WTC11 (cell line): ENCODE measurements around the gene OR2L8. TPM values are rescaled to one million over a fixed set of nuclear protein-coding genes. Genes with fewer than 3 reads are reported as not detected.

Source experiments
- ATAC-seq: fragments of 200-7000 bp; cut with Tn5 transposase; 2 replicates; pipeline ENCODE4 v1.10.0; 2021; ENCODE audit warnings: mild to moderate bottlenecking, moderate library complexity
- CTCF ChIA-PET: fragments of 300-600 bp; sonication (Branson Sonifier 250); formaldehyde crosslinking; loops from one replicate; lab custom pipeline; 2021; ENCODE audit warnings: antibody characterized with exemption; lab: Charles Lee
- POLR2A ChIA-PET: fragments of 350-600 bp; sonication (Branson Sonifier 250); formaldehyde crosslinking; loops from one replicate; lab custom pipeline; 2021; ENCODE audit warnings: antibody characterized with exemption; lab: Charles Lee
- DNase-seq: peaks from one replicate; pipeline ENCODE4 v3.0.0; 2021; ENCODE audit warnings: low spot score
- H3K27ac Mint-ChIP-seq: 2 replicates; pipeline ENCODE4 v1.8.0; 2021; ENCODE audit warnings: mixed read lengths
- H3K27me3 Mint-ChIP-seq: 2 replicates; pipeline ENCODE4 v1.8.0; 2021; ENCODE audit warnings: low read depth, mild to moderate bottlenecking, moderate library complexity, mixed read lengths
- H3K36me3 Mint-ChIP-seq: 2 replicates; pipeline ENCODE4 v1.8.0; 2021; ENCODE audit warnings: mixed read lengths
- H3K4me1 Mint-ChIP-seq: 2 replicates; pipeline ENCODE4 v1.8.0; 2022; ENCODE audit warnings: mixed read lengths
- H3K4me3 Mint-ChIP-seq: 2 replicates; pipeline ENCODE4 v1.8.0; 2021; ENCODE audit warnings: mild to moderate bottlenecking, moderate library complexity, mixed read lengths
- H3K9me3 Mint-ChIP-seq: 2 replicates; pipeline ENCODE4 v1.8.0; 2021; ENCODE audit warnings: mixed read lengths
- ARID4B ChIP-seq: sonication (generic); formaldehyde crosslinking; IDR thresholded peaks from 2 replicates; pipeline ENCODE4 v1.8.0; 2023; ENCODE audit warnings: missing genetic modification reagents, mild to moderate bottlenecking, borderline replicate concordance
- ATF3 ChIP-seq: sonication (generic); formaldehyde crosslinking; conservative IDR thresholded peaks from 2 replicates; pipeline ENCODE4 v1.8.1; 2022; ENCODE audit warnings: mild to moderate bottlenecking, missing genetic modification reagents
- ELF4 ChIP-seq: sonication (generic); formaldehyde crosslinking; IDR thresholded peaks from 2 replicates; pipeline ENCODE4 v1.8.1; 2022; ENCODE audit warnings: low read depth, mild to moderate bottlenecking, moderate library complexity, missing genetic modification reagents
- EMX1 ChIP-seq: fragments of 250-450 bp; sonication (Bioruptor Pico); IDR thresholded peaks from 2 replicates; pipeline ENCODE4 v1.8.0; 2021; ENCODE audit warnings: mild to moderate bottlenecking
- ETV6 ChIP-seq: sonication (generic); formaldehyde crosslinking; IDR thresholded peaks from 2 replicates; pipeline ENCODE4 v1.8.1; 2022; ENCODE audit warnings: mild to moderate bottlenecking, missing genetic modification reagents
- FOXP1 ChIP-seq: sonication (generic); formaldehyde crosslinking; IDR thresholded peaks from 2 replicates; pipeline ENCODE4 v1.8.0; 2022; ENCODE audit warnings: missing genetic modification reagents, mild to moderate bottlenecking, moderate library complexity, borderline replicate concordance
- FOXP4 ChIP-seq: sonication (generic); formaldehyde crosslinking; IDR thresholded peaks from 2 replicates; pipeline ENCODE4 v1.8.0; 2022; ENCODE audit warnings: mild to moderate bottlenecking, missing genetic modification reagents
- GABPB1 ChIP-seq: sonication (generic); formaldehyde crosslinking; IDR thresholded peaks from 2 replicates; pipeline ENCODE4 v1.8.1; 2023; ENCODE audit warnings: mild to moderate bottlenecking, missing genetic modification reagents
- MAX ChIP-seq: sonication (generic); formaldehyde crosslinking; IDR thresholded peaks from 2 replicates; pipeline ENCODE4 v1.8.0; 2022; ENCODE audit warnings: mild to moderate bottlenecking, missing genetic modification reagents
- NFE2L1 ChIP-seq: sonication (generic); formaldehyde crosslinking; IDR thresholded peaks from 2 replicates; pipeline ENCODE4 v1.8.1; 2023; ENCODE audit warnings: missing genetic modification reagents
- NR2C2 ChIP-seq: sonication (generic); formaldehyde crosslinking; IDR thresholded peaks from 2 replicates; pipeline ENCODE4 v1.8.0; 2022; ENCODE audit warnings: mild to moderate bottlenecking, missing genetic modification reagents
- OVOL2 ChIP-seq: fragments of 250-450 bp; sonication (Bioruptor Pico); IDR thresholded peaks from 2 replicates; pipeline ENCODE4 v1.9.0; 2021; ENCODE audit warnings: mild to moderate bottlenecking, borderline replicate concordance
- RELA ChIP-seq: sonication (generic); formaldehyde crosslinking; IDR thresholded peaks from 2 replicates; pipeline ENCODE4 v1.8.1; 2022; ENCODE audit warnings: missing genetic modification reagents, mild to moderate bottlenecking, borderline replicate concordance
- SP1 ChIP-seq: sonication (generic); formaldehyde crosslinking; conservative IDR thresholded peaks from 2 replicates; pipeline ENCODE4 v1.8.1; 2022; ENCODE audit warnings: missing genetic modification reagents
- ZMAT4 ChIP-seq: fragments of 250-450 bp; sonication (Bioruptor Pico); IDR thresholded peaks from 2 replicates; pipeline ENCODE4 v1.9.0; 2021; ENCODE audit warnings: mild to moderate bottlenecking
- ZNF219 ChIP-seq: sonication (generic); formaldehyde crosslinking; IDR thresholded peaks from 2 replicates; pipeline ENCODE4 v1.8.0; 2023; ENCODE audit warnings: missing genetic modification reagents, mild to moderate bottlenecking, borderline replicate concordance
- ZNF532 ChIP-seq: fragments of 250-450 bp; sonication (Bioruptor Pico); IDR thresholded peaks from 2 replicates; pipeline ENCODE4 v1.9.0; 2021; ENCODE audit warnings: mild to moderate bottlenecking, borderline replicate concordance
- ZNF671 ChIP-seq: fragments of 250-450 bp; sonication (Bioruptor Pico); IDR thresholded peaks from 2 replicates; pipeline ENCODE4 v1.8.0; 2021; ENCODE audit warnings: mild to moderate bottlenecking
- total RNA-seq: library from RNA; stranded (reverse); gene quantifications from 3 replicates; pipeline ENCODE4 v1.2.3, GENCODE V29; 2021

OR2L8 gene
- total RNA-seq, 1 experiment from 2014 or later = not detected

- TF ChIP-seq OVOL2 (CRISPR knock-in tag) (no peak), ATF3 (no peak), FOXP1 (no peak), ZNF671 (CRISPR knock-in tag) (no peak), ZNF219 (CRISPR knock-in tag) (no peak), EMX1 (no peak), NFE2L1 (no peak), ELF4 (no peak), ARID4B (CRISPR knock-in tag) (no peak), RELA (CRISPR knock-in tag) (no peak), ETV6 (CRISPR knock-in tag) (no peak), SP1 (CRISPR knock-in tag) (no peak), FOXP4 (CRISPR knock-in tag) (no peak), ZMAT4 (CRISPR knock-in tag) (no peak), GABPB1 (CRISPR knock-in tag) (no peak), MAX (CRISPR knock-in tag) (no peak), NR2C2 (no peak), ZNF532 (CRISPR knock-in tag) (no peak)
- ChIA-PET POLR2A (no interaction called here), CTCF (no interaction called here)
- Mint-ChIP-seq H3K4me3 (no peak within 1 kb of the TSS), H3K27ac (no peak within 1 kb of the TSS), H3K9me3 (peaks cover 44% of the 10 kb centered on the region), H3K36me3 (peaks cover 14% of the 10 kb centered on the region; the same call in 1 of the 2 replicates), H3K4me1 (0 out of 2 replicates have a peak, but pooled peaks cover 3% of the 10 kb centered on the region), H3K27me3 (peaks cover 3% of the 10 kb centered on the region)
- ATAC-seq (no peak), DNase-seq (no peak)
These were observed 28.7 kb upstream of the OR2L8 start, which contains the start of gene OR2T8 for GRCh38 chr1:247919952-247920351. OR2T8 (plus strand) TSS chr1:247920252; CDS start chr1:247921018, 766 bp downstream.
